H1 (cell line): ENCODE measurements around the gene EIF3J.

Experiments
- CTCF ChIP-seq, 3 experiments: IDR thresholded peaks; 1 replicate in 2 of 3; 2 replicates in 1 of 3; pipeline versions ENCODE4 v1.5.1 to v1.6.1; 2011; ENCODE audit warnings: low read length in 3 of 3, mild to moderate bottlenecking in 3 of 3, inconsistent platforms in 2 of 3, low read depth in 1 of 3, moderate library complexity in 1 of 3; ENCODE audit not compliant: insufficient read depth in 1 of 3; ENCODE audit errors: control extremely low read depth in 1 of 3
- NRF1 ChIP-seq: IDR thresholded peaks from 2 replicates; pipeline ENCODE4 v1.6.1; 2011; ENCODE audit warnings: mild to moderate bottlenecking, low read depth, low read length, improper control_type of control experiment
- POLR2AphosphoS5 ChIP-seq: IDR thresholded peaks from 2 replicates; pipeline ENCODE4 v1.6.1; 2011; ENCODE audit warnings: low read depth, low read length

DNA sequence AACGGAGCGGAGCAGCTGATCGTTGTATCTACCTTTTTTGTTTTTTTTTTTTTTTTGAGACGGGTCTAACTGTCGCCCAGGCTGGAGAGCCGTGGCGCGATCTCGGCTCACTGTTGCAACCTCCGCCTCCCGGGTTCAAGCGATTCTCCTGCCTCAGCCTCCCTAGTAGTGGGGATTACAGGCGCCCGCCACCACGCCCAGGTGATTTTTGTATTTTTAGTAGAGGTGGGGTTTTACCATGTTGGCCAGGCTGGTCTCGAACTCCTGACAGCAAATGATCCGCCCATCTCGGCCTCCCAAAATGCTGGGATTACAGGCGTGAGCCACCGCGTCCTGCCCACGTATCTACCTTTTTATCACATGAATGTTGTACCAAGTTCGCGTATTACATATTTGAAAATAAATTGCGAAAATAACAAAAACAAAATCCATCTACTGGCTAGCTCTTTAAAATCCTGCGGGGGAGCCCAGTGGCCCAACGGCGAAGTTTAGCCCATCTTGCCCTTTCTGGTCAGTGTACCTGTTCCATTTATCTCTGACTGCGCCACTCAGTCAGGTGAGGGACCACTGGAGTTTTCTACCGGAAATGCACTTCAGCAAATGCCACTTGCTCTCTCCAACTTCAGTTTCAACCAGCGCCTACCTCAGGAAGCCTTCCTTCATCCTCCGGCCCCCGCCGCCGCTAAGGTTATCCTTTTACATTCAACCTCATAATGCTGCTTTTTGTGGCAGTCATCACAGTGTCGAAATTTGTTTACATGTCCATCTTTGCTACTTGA, 1.2 kb upstream of the EIF3J start:
- no peak for TF ChIP-seq CTCF (IDR thresholded peaks at IDR 0.05; ENCODE audit: control extremely low read depth in 1 of 3, insufficient read depth in 1 of 3, low read depth in 1 of 3, low read length in 3 of 3)
- no peak for TF ChIP-seq POLR2AphosphoS5
- 0 out of 2 replicates have a peak, but pooled peaks have one; percentile 8 for TF ChIP-seq NRF1
